Ammon's horn (tissue), 1 donor: ENCODE results near the gene NRIP2.
A peak's percentile ranks its signal among the peaks of the same experiment; 100 is the strongest.

Experiments used
- DNase-seq: peaks from one replicate; pipeline ENCODE4 v3.0.0-alpha.2; 2016; ENCODE audit warnings: low spot score

The NRIP2 gene

GRCh38 chr12:2805143-2805520 lies 29.7 kb downstream of the NRIP2 start:
- no peak for DNase-seq

GRCh38 chr12:2804393-2805142 lies 30.3 kb downstream of the NRIP2 start:
- DNase-seq, result peak; percentile 52

- DNase-seq, result no peak
Observed at GRCh38 chr12:2803635-2804392, 31.0 kb downstream of the NRIP2 start.

GRCh38 chr12:2801044-2801783 lies 33.6 kb downstream of the NRIP2 start:
- DNase-seq, result no peak

GRCh38 chr12:2800046-2800570 lies 34.7 kb downstream of the NRIP2 start:
- DNase-seq, result no peak

GRCh38 chr12:2797721-2798418 lies 37.0 kb downstream of the NRIP2 start:
- DNase-seq, result no peak

- no peak for DNase-seq
Observed at GRCh38 chr12:2796187-2796666, 38.6 kb downstream of the NRIP2 start.

- peak; percentile 89 for DNase-seq
Observed at GRCh38 chr12:2795291-2796186, 39.3 kb downstream of the NRIP2 start.

- peak; percentile 98 for DNase-seq
Observed at GRCh38 chr12:2794736-2795289, 40.0 kb downstream of the NRIP2 start, which contains the start of gene FKBP4. TSS of gene FKBP4 (plus strand) at chr12:2794970. CDS start at chr12:2795140, 170 bp downstream.

GRCh38 chr12:2794191-2794735 lies 40.6 kb downstream of the NRIP2 start:
- peak; percentile 73 for DNase-seq

GRCh38 chr12:2793561-2793960 lies 41.3 kb downstream of the NRIP2 start:
- DNase-seq, result no peak

- DNase-seq, result no peak
Observed at GRCh38 chr12:2792671-2793500, 41.9 kb downstream of the NRIP2 start.

GRCh38 chr12:2791089-2791488 lies 43.7 kb downstream of the NRIP2 start:
- DNase-seq, result no peak

GRCh38 chr12:2785017-2785416 lies 49.8 kb downstream of the NRIP2 start:
- no peak for DNase-seq

GRCh38 chr12:2783936-2784600 lies 50.8 kb downstream of the NRIP2 start:
- DNase-seq, result peak; percentile 87

- DNase-seq, result no peak
Observed at GRCh38 chr12:2779281-2779680, 55.6 kb downstream of the NRIP2 start.

- DNase-seq, result no peak
Observed at GRCh38 chr12:2776129-2776806, 58.6 kb downstream of the NRIP2 start.

GRCh38 chr12:2775431-2775830 lies 59.4 kb downstream of the NRIP2 start:
- DNase-seq, result no peak
